Natural killer cell (primary cell): ENCODE data around the gene DUSP7. TPM values are rescaled to one million over a fixed set of nuclear protein-coding genes. Genes with fewer than 3 reads are reported as not detected.

Experiments
- ATAC-seq, 3 donors: fragments of 150-1000 bp in 2 of 3; fragments of 200-7000 bp in 1 of 3; cut with Tn5 transposase; 1 replicate in 1 of 3; 2 replicates in 2 of 3; pipeline ENCODE4 v1.10.0; 2021; ENCODE audit warnings: mild to moderate bottlenecking in 2 of 3, moderate library complexity in 2 of 3
- DNase-seq, 2 donors: peaks; one replicate each; pipeline versions ENCODE4 v3.0.0 to v3.0.0-alpha.2; 2013 to 2021; ENCODE audit warnings: mixed read lengths in 1 of 2
- H3K27ac ChIP-seq: one replicate; pipeline ENCODE4 v1.5.1; 2013; ENCODE audit warnings: mild to moderate bottlenecking, low read length
- H3K27me3 ChIP-seq: one replicate; pipeline ENCODE4 v1.6.1; 2013; ENCODE audit warnings: low read length; ENCODE audit not compliant: control insufficient read depth, insufficient read depth
- H3K36me3 ChIP-seq: one replicate; pipeline ENCODE4 v1.6.1; 2013; ENCODE audit warnings: low read length; ENCODE audit not compliant: control insufficient read depth, insufficient read depth
- H3K4me1 ChIP-seq: one replicate; pipeline ENCODE4 v1.6.1; 2013; ENCODE audit warnings: low read length; ENCODE audit not compliant: control insufficient read depth, insufficient read depth
- H3K4me3 ChIP-seq: one replicate; pipeline ENCODE4 v1.5.1; 2013; ENCODE audit warnings: low read length
- H3K9me3 ChIP-seq: one replicate; pipeline ENCODE4 v1.6.1; 2013; ENCODE audit warnings: low read length; ENCODE audit not compliant: control insufficient read depth, insufficient read depth
- H3K27ac Mint-ChIP-seq, 2 donors: one replicate each; pipeline ENCODE4 v1.8.0; 2022; ENCODE audit warnings: mild to moderate bottlenecking in 2 of 2, mixed read lengths in 2 of 2, moderate library complexity in 1 of 2
- H3K27me3 Mint-ChIP-seq, 2 donors: one replicate each; pipeline ENCODE4 v1.8.0; 2022; ENCODE audit warnings: low read depth in 2 of 2, mixed read lengths in 2 of 2
- H3K36me3 Mint-ChIP-seq: one replicate; pipeline ENCODE4 v1.8.0; 2022; ENCODE audit warnings: mixed read lengths
- H3K4me1 Mint-ChIP-seq, 2 donors: one replicate each; pipeline ENCODE4 v1.8.0; 2022; ENCODE audit warnings: mixed read lengths in 2 of 2
- H3K4me3 Mint-ChIP-seq: one replicate; pipeline ENCODE4 v1.8.0; 2022; ENCODE audit warnings: mild to moderate bottlenecking, moderate library complexity, mixed read lengths
- H3K9me3 Mint-ChIP-seq, 2 donors: one replicate each; pipeline ENCODE4 v1.8.0; 2022; ENCODE audit warnings: mixed read lengths in 2 of 2
- CTCF ChIP-seq: fragments of 200-600 bp; IDR thresholded peaks from one replicate; pipeline ENCODE4 v1.8.0; 2022; ENCODE audit warnings: antibody characterized with exemption
- WGBS: methylation state at CpG from one replicate; pipeline ENCODE4 v1.1.7; 2013; ENCODE audit warnings: missing lambda C conversion rate; ENCODE audit not compliant: insufficient coverage; 5-methylcytosine and 5-hydroxymethylcytosine counted together
- intact Hi-C: fragments of 100-400 bp; cut with micrococcal nuclease; formaldehyde crosslinking; loops from one replicate; pipeline ENCODE4 v1.14.2; 2022
- total RNA-seq, 4 donors: library from RNA; stranded (reverse); fragments of 120-200 nt in 1 of 4; gene quantifications; one replicate each; pipeline versions ENCODE4 v1.2.3 to v1.2.4, GENCODE V29; 2013 to 2022

Gene DUSP7
- total RNA-seq, 3 donors from 2014 or later (not counting 1 experiment from before 2014, with no cell fraction given): 8.7 to 17.4 (median 11.6) TPM

GRCh38 chr3:52083556-52084087 is 27.3 kb upstream of the DUSP7 start:
- no peaks in the 10 kb centered on the region for H3K27me3 Mint-ChIP-seq
- ATAC-seq (no peak), DNase-seq (no peak)
- no peaks in the 10 kb centered on the region for H3K36me3 Mint-ChIP-seq
- Histone ChIP-seq H3K27me3 (no peaks in the 10 kb centered on the region), H3K36me3 (no peaks in the 10 kb centered on the region), H3K4me3 (no peak overlapping the region), H3K27ac (no peak overlapping the region), H3K9me3 (no peaks in the 10 kb centered on the region), H3K4me1 (peaks cover 36% of the 10 kb centered on the region)
- 96% methylated on average over 5 of the region's 5 CpGs for WGBS
- intact Hi-C loops: no loop called here
- H3K9me3 Mint-ChIP-seq: no peaks in the 10 kb centered on the region
- no peak for TF ChIP-seq CTCF
- H3K4me1 Mint-ChIP-seq: peaks cover 29 to 30% of the 10 kb centered on the region in 2 donors
- no peak overlapping the region for H3K4me3 Mint-ChIP-seq
- H3K27ac Mint-ChIP-seq: no peak overlapping the region

DNA sequence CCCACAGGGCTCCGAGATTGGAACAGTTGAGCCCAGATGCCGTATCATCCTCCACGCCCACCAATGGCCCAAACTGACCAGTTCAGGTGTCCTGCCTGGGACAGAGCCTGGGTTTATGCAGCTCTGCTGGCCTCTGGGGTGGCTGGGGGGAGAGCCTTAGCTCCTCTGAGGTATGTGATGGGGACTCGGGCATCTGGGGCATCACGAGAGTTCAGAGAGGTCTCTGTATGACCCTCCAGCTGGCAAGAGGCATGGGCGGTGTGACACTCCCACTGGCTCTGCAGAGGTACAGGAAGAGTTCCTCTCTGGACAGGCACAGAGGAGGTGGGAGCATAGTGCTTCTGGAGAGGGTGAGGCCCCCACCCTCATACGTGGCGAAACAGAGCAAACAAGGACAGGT is 26.6 kb upstream of the DUSP7 start:
- Mint-ChIP-seq H3K27ac (no peak overlapping the region), H3K27me3 (no peaks in the 10 kb centered on the region), H3K4me1 (peaks cover 29 to 30% of the 10 kb centered on the region in 2 donors), H3K4me3 (no peak overlapping the region), H3K36me3 (no peaks in the 10 kb centered on the region), H3K9me3 (no peaks in the 10 kb centered on the region)
- peaks cover 30% of the 10 kb centered on the region for H3K4me1 ChIP-seq
- no peaks in the 10 kb centered on the region for H3K9me3 ChIP-seq
- no peak for ATAC-seq
- intact Hi-C loops: no loop called here
- H3K4me3 ChIP-seq: no peak overlapping the region
- no peak overlapping the region for H3K27ac ChIP-seq
- no peaks in the 10 kb centered on the region for H3K36me3 ChIP-seq
- no peak for TF ChIP-seq CTCF
- 98% methylated on average over 8 of the region's 8 CpGs for WGBS
- no peak for DNase-seq
- no peaks in the 10 kb centered on the region for H3K27me3 ChIP-seq

DNA sequence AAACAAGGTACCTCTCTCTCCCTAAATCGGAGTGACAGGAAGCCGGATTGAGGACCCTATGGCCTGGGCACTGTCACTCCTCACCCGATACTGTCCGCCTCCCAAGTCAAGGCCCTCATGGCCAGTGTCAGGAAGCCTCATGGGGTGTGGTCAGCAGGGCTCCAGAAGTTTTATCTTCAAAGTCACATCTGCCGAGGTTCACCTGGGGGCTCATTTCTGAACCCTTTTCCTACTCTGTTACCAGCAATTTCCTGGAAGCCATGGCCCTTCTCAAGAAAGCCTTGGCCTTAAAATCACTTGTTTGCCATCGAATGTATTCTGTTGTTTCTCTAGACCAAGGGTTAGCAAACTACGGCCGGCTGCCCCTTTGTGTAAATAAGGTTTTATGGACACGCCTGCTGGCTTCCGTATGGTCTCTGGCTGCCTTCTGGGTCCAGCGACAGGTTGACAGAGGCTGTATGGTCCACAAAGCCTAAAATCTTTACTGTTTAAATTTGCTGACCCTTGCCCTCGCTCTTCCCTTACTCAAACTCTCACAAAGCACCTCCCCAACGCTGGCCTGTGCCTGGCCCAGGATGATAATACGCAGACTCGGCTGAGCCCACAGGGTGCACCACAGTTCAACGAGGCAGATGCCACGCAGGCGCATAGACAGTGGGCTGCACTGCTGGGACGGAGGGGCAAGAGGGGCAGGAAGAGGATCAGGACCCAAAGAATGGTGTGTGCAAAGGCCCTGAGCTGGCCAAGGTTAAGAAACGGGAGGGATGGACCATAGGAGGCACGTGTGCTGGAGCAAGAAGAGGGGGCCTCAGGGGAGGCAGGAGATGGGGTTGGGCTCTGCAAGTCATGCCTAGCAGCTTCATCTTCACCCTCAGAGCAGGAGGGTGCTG is 24.7 kb upstream of the DUSP7 start:
- Histone ChIP-seq H3K4me1 (peaks cover 11% of the 10 kb centered on the region), H3K9me3 (no peaks in the 10 kb centered on the region), H3K27ac (no peak overlapping the region), H3K27me3 (no peaks in the 10 kb centered on the region), H3K36me3 (no peaks in the 10 kb centered on the region), H3K4me3 (no peak overlapping the region)
- Mint-ChIP-seq H3K36me3 (no peaks in the 10 kb centered on the region), H3K27ac (no peak overlapping the region), H3K9me3 (no peaks in the 10 kb centered on the region), H3K4me3 (no peak overlapping the region), H3K27me3 (no peaks in the 10 kb centered on the region), H3K4me1 (peaks cover 12 to 13% of the 10 kb centered on the region in 2 donors)
- TF ChIP-seq CTCF: no peak
- ATAC-seq: no peak
- 96% methylated on average over 21 of the region's 21 CpGs for WGBS
- no peak for DNase-seq
- intact Hi-C loops: no loop called here
